GM18861 (cell line): ENCODE measurements around the gene SASS6.
A peak's percentile ranks its signal among the peaks of the same experiment; 100 is the strongest.

ENCODE experiments used
- ATAC-seq: cut with Tn5 transposase; IDR thresholded peaks from one replicate; pipeline ENCODE4 v1.9.1; 2021; ENCODE audit not compliant: unreplicated experiment

Gene SASS6

DNA sequence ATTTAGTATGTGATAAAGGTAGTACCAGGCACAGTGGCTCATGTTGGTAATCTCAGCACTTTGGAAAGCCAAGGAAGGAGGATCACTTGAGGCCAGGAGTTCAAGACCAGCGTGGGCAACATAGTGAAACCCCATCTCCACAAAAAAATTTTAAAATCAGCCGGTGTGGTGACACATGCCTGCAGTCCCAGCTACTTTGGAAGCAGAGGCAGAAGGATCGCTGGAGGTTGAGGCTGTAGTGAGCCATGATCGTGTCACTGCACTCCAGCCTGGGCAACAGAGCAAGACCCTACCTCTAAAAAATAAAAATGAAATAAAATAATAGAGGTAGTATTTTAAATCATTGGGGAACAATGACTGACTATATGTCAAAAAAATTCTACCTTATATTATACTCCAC lies 17.2 kb downstream of the SASS6 start:
- no peak for ATAC-seq

GRCh38 chr1:100109554-100110066 lies 23.1 kb downstream of the SASS6 start:
- no peak for ATAC-seq

GRCh38 chr1:100107696-100108095 lies 25.0 kb downstream of the SASS6 start:
- no peak for ATAC-seq

- no peak for ATAC-seq
Measured at GRCh38 chr1:100101564-100101963, 31.2 kb downstream of the SASS6 start.

DNA sequence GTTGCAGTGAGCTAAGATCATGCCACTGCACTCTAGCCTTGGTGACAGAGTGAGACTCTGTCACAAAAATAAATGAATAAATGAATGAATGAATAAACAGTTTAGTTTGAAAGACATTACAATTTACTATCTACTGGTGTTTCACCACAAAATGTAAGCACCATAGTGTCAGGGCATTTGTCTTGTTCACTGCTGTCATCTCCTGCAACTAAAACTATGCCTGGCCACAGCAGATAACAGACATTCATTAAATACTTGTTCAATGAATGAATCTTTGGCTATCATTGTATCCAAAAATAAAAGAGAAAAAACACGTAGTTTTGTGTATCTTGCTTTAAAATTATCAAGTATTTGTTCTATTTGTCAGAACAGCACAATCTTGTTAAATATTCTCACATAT lies 32.5 kb downstream of the SASS6 start:
- ATAC-seq = no peak

- no peak for ATAC-seq
Measured at GRCh38 chr1:100090471-100090870, 42.3 kb downstream of the SASS6 start.

- no peak for ATAC-seq
Measured at GRCh38 chr1:100089082-100089481, 43.6 kb downstream of the SASS6 start.

DNA sequence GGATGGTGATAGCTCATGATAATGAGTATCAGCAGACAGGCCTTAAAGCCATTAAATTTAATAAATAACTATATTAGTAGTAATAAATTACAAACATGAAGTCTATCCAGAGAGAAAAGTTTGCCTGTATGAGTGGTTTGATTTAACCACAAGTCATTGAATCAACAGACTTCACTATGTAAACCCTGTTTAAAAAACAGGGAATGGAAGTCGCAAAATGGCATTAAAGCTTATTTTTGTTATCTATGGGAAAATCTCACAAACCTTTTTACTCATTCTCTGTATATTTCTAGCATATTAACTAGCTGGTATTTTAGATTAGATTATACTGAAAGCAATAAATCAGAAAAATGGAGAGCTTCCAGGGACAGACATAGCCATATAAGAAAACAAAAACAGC lies 45.3 kb downstream of the SASS6 start:
- ATAC-seq = no peak

DNA sequence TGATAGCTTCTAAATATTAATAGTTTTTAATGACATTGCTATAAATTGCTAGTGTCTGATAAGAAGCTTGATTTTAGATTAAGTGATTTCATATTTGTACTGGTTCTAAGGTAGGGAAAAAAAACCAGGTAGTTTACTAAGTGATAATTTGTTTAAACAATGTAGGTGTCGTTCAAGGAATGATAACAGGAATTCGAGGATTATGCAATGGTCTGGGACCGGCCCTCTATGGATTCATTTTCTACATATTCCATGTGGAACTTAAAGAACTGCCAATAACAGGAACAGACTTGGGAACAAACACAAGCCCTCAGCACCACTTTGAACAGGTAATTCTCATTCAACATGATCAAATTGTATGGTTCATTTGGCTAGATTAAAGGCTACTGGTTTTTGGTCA lies 52.4 kb downstream of the SASS6 start:
- no peak for ATAC-seq

- peak; percentile 61 for ATAC-seq
Measured at GRCh38 chr1:100077531-100077930, 55.2 kb downstream of the SASS6 start.

DNA sequence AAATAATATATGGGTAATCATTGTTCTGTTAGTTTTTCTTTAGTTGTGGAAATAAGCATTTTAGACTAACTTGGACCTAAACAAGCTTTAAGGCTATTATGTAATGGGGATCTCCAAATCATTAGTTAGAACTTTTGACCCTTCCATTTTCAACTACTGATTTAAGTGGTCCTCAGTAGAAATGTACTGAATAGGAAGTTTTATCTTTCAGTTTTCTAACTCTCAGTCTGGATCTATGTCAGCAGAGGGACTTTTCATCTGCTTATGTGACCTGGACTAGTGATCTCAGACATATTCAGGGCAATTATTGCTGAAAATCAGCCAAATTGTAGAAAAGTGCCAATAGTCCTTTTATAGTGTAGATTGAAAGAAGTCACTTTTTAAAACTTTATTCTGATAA lies 56.0 kb downstream of the SASS6 start:
- ATAC-seq = peak; percentile 61

DNA sequence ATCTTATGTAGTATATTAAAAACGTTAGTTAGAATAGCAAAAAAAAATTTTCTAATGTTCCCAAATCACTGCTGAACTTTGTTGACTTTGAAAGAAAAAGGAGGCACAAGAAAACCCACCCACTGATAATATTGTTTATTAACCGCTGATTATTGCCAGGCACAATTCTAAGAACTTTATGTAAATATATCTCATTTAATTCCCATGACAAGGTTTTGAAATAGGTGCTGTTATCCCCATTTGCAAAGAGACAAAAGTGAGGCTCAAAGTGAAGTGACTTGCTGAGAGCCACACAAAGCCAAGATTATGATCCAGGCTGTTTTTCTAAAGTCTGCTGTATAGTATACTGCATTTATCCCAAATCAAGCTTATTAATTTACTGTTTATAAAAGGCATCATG lies 56.4 kb downstream of the SASS6 start:
- ATAC-seq = peak; percentile 2

DNA sequence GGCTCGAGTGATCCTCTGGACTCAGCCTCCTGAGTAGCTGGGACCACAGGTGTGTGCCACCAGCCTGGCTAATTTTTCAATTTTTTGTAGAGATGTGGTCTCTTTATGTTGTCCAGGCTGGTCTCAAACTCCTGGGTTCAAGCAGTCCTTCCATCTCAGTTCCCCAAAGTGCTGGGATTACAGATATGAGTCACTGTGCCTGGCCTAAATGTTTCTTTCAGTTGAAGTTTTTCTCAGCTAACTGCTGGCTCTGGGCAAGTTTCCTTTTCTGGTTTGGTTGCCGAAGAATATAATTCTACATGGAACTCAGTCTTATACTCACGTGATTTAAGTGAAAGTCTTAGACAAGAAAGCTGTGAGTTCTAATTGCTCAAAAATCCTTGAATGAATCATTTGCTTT lies 57.0 kb downstream of the SASS6 start:
- ATAC-seq = peak; percentile 40

- ATAC-seq = no peak
Measured at GRCh38 chr1:100074604-100075395, 57.9 kb downstream of the SASS6 start.

DNA sequence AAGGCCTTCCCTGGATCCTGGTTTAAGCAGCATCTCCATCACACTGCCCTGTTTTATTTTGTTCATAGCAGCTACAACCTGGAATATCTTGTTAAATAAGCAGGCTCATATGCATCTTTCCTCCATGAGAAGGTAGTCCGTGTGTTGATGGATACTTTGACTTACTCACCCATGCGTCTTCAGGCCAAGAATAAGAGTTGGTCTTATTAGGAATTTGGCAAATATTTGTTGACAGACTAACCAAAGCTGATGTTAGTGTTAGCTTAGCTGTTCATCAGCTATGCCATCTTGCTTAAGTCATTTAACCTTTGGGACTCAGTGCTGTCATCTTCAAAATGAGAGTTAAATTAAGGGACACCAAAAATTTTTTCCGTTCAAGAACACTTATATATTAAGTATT lies 59.2 kb downstream of the SASS6 start:
- no peak for ATAC-seq

- no peak for ATAC-seq
Measured at GRCh38 chr1:100070201-100070939, 62.4 kb downstream of the SASS6 start.

- ATAC-seq = no peak
Measured at GRCh38 chr1:100065969-100066227, 66.8 kb downstream of the SASS6 start.

- ATAC-seq = no peak
Measured at GRCh38 chr1:100065183-100065968, 67.4 kb downstream of the SASS6 start.

DNA sequence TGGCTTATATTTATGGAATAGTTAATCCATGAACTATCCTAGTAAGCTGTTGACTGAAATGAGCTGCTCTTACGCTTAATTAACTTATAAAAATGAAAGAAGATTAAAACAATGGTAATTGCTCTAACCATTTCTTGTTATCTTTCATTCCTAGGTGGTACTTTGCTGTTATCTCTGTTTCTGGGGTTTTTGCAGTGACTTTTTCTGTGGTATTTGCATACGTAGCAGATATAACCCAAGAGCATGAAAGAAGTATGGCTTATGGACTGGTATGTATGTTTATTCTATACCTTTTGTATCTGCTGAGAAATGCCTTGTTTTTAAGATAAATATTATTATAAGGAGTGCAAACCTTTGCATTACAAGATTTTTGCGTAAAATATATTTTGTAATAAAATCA lies 71.0 kb downstream of the SASS6 start:
- ATAC-seq = no peak

DNA sequence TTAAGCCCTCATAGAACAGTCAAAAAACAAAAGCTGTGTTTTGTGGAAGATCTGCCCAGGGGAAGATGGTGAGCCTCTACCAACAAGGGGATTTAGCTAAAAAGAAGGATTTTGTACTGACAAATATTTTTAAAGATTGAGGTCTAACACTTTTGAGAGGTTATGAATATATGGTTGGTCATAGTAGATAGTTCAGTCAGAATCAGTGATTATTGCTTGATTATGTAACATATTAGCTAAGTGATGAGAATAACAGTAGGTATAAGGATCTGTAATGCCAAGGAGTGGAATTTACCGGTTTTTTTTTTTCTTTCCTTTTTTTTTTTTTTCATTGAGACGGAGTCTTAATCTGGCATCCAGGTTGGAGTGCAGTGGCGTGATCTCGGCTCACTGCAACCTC lies 79.0 kb downstream of the SASS6 start:
- no peak for ATAC-seq

DNA sequence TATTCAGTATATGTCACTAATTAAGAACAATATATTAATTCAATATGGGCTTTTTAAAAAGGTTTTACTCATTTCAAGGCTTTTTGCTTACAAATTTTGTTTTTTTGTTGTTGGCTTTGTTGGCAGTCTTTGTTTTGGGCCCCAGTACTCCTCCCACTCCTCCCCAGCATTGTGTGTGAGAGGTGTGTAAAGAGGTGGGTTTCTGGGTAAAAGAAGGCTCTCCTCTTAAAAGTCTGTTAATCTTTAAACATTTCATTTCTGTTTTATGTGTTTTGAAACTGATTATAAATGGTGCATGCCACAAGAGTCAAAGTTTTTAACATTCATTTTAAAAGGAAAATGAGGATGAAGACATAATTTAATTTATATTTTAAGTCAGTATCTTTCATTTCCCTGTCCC lies 79.6 kb downstream of the SASS6 start:
- peak; percentile 65 for ATAC-seq

DNA sequence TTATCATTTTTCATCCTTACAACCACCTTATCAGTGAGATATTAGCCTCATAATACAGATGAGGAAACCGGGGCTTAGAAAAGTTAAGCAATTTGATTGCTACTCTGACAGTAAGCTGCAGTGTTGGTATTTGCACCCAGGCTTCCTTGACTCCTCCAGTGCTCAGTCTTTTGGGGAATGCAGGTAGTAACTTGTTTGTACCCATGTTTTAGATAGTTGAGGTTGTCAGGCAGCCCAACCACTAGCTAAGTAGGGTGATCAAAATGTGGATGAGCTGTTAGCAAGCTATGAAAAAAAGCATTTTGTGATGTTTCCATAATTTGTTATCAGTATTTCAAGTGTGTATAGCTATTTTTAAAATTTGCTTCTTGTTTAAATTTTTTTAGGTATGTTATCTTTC lies 80.8 kb downstream of the SASS6 start:
- no peak for ATAC-seq
